Ramos (cell line): ENCODE measurements around the gene GABRB1.

Experiments
- in situ Hi-C: fragments of 300-500 bp; cut with MboI; formaldehyde crosslinking; loops from one replicate; pipeline ENCODE4 v1.14.3; 2022; ENCODE audit warnings: low sequenced_read_pairs; ENCODE audit not compliant: unreplicated experiment

The GABRB1 gene

GRCh38 chr4:47198791-47199190 is 167.4 kb downstream of the GABRB1 start:
- in situ Hi-C loops = no loop called here

GRCh38 chr4:47203593-47203992 is 172.2 kb downstream of the GABRB1 start:
- in situ Hi-C loops = no loop called here

GRCh38 chr4:47207555-47207954 is 176.2 kb downstream of the GABRB1 start:
- in situ Hi-C loops = no loop called here

GRCh38 chr4:47209833-47210232 is 178.5 kb downstream of the GABRB1 start:
- in situ Hi-C loops = no loop called here

GRCh38 chr4:47210828-47211227 is 179.5 kb downstream of the GABRB1 start:
- in situ Hi-C loops = no loop called here

GRCh38 chr4:47213106-47213505 is 181.7 kb downstream of the GABRB1 start:
- in situ Hi-C loops = no loop called here

- in situ Hi-C loops = no loop called here
Observed at GRCh38 chr4:47213539-47213938, 182.2 kb downstream of the GABRB1 start.

GRCh38 chr4:47213971-47214370 is 182.6 kb downstream of the GABRB1 start:
- in situ Hi-C loops = no loop called here

GRCh38 chr4:47215759-47216158 is 184.4 kb downstream of the GABRB1 start:
- in situ Hi-C loops = no loop called here

GRCh38 chr4:47217291-47217690 is 185.9 kb downstream of the GABRB1 start:
- in situ Hi-C loops = no loop called here

- in situ Hi-C loops = no loop called here
Observed at GRCh38 chr4:47217884-47218283, 186.5 kb downstream of the GABRB1 start.

- in situ Hi-C loops = no loop called here
Observed at GRCh38 chr4:47218631-47219030, 187.3 kb downstream of the GABRB1 start.

GRCh38 chr4:47219586-47219985 is 188.2 kb downstream of the GABRB1 start:
- in situ Hi-C loops = no loop called here

GRCh38 chr4:47221721-47222120 is 190.4 kb downstream of the GABRB1 start:
- in situ Hi-C loops = no loop called here

- in situ Hi-C loops = no loop called here
Observed at GRCh38 chr4:47222276-47222675, 190.9 kb downstream of the GABRB1 start.

- in situ Hi-C loops = no loop called here
Observed at GRCh38 chr4:47224361-47224760, 193.0 kb downstream of the GABRB1 start.

- in situ Hi-C loops = no loop called here
Observed at GRCh38 chr4:47235721-47236120, 204.4 kb downstream of the GABRB1 start.

GRCh38 chr4:47238667-47239066 is 207.3 kb downstream of the GABRB1 start:
- in situ Hi-C loops = no loop called here

- in situ Hi-C loops = no loop called here
Observed at GRCh38 chr4:47239649-47240048, 208.3 kb downstream of the GABRB1 start.

GRCh38 chr4:47251348-47252135 is 220.2 kb downstream of the GABRB1 start:
- in situ Hi-C loops = no loop called here

GRCh38 chr4:47263721-47264120 is 232.4 kb downstream of the GABRB1 start:
- in situ Hi-C loops = no loop called here

- in situ Hi-C loops = no loop called here
Observed at GRCh38 chr4:47270201-47270888, 239.0 kb downstream of the GABRB1 start.
